ENCODE data around the gene INHA.

INHA gene

GRCh38 chr2:219527472-219527871 is 44.6 kb upstream of the INHA start:
- peaks cover 13% of the 10 kb centered on the region for H4K20me1 ChIP-seq (ENCODE audit: insufficient read depth, low read length)
- no peaks in the 10 kb centered on the region for H3K9me3 ChIP-seq (ENCODE audit: insufficient read depth, low read length, severe bottlenecking)
- no peak overlapping the region for H3K9ac ChIP-seq (ENCODE audit: low read depth, low read length)
- H3K79me2 ChIP-seq (ENCODE audit: insufficient read depth, low read length): no peaks in the 10 kb centered on the region
- H3K27ac ChIP-seq (ENCODE audit: low read length): no peak overlapping the region
- ATAC-seq (ENCODE audit: insufficient read depth, low read depth): no peak
- no peak overlapping the region for H3K4me2 ChIP-seq (ENCODE audit: insufficient read depth, low read length)
- no peaks in the 10 kb centered on the region for H3K4me1 ChIP-seq (ENCODE audit: insufficient read depth, low read length)
- TF ChIP-seq CTCF (IDR thresholded peaks at IDR 0.05; ENCODE audit: borderline replicate concordance, extremely low read depth, low read length, poor library complexity, severe bottlenecking) (no peak), EZH2 (IDR thresholded peaks at IDR 0.05; ENCODE audit: borderline replicate concordance, low read depth, low read length, severe bottlenecking) (no peak)
- no peak overlapping the region for H2AFZ ChIP-seq (ENCODE audit: low read depth, low read length)
- peaks cover 42% of the 10 kb centered on the region for H3K27me3 ChIP-seq (ENCODE audit: insufficient read depth, low read length, poor library complexity)
- no peak for DNase-seq
- H3K4me3 ChIP-seq (ENCODE audit: low read depth in 1 of 2, low read length in 2 of 2): no peak overlapping the region
- H3K36me3 ChIP-seq (ENCODE audit: insufficient read depth, low read length): no peaks in the 10 kb centered on the region

- Histone ChIP-seq H3K4me1 (ENCODE audit: insufficient read depth, low read length) (no peaks in the 10 kb centered on the region), H3K27ac (ENCODE audit: low read length) (no peak overlapping the region), H3K9ac (ENCODE audit: low read depth, low read length) (no peak overlapping the region), H3K4me3 (ENCODE audit: low read depth in 1 of 2, low read length in 2 of 2) (no peak overlapping the region), H4K20me1 (ENCODE audit: insufficient read depth, low read length) (peaks cover 17% of the 10 kb centered on the region), H3K9me3 (ENCODE audit: insufficient read depth, low read length, severe bottlenecking) (no peaks in the 10 kb centered on the region), H3K79me2 (ENCODE audit: insufficient read depth, low read length) (no peaks in the 10 kb centered on the region), H3K4me2 (ENCODE audit: insufficient read depth, low read length) (no peak overlapping the region), H3K27me3 (ENCODE audit: insufficient read depth, low read length, poor library complexity) (peaks cover 44% of the 10 kb centered on the region), H3K36me3 (ENCODE audit: insufficient read depth, low read length) (no peaks in the 10 kb centered on the region), H2AFZ (ENCODE audit: low read depth, low read length) (no peak overlapping the region)
- TF ChIP-seq EZH2 (IDR thresholded peaks at IDR 0.05; ENCODE audit: borderline replicate concordance, low read depth, low read length, severe bottlenecking): no peak
- peak; percentile 94 for TF ChIP-seq CTCF (IDR thresholded peaks at IDR 0.05; ENCODE audit: borderline replicate concordance, extremely low read depth, low read length, poor library complexity, severe bottlenecking)
- DNase-seq: peak; percentile 84
- peak; percentile 98 for ATAC-seq (ENCODE audit: insufficient read depth, low read depth)
Observed at GRCh38 chr2:219530048-219530963, 41.8 kb upstream of the INHA start.

GRCh38 chr2:219531639-219532377 is 40.3 kb upstream of the INHA start:
- Histone ChIP-seq H3K36me3 (ENCODE audit: insufficient read depth, low read length) (no peaks in the 10 kb centered on the region), H3K79me2 (ENCODE audit: insufficient read depth, low read length) (no peaks in the 10 kb centered on the region), H2AFZ (ENCODE audit: low read depth, low read length) (no peak overlapping the region), H3K9me3 (ENCODE audit: insufficient read depth, low read length, severe bottlenecking) (no peaks in the 10 kb centered on the region), H3K4me1 (ENCODE audit: insufficient read depth, low read length) (no peaks in the 10 kb centered on the region), H3K4me2 (ENCODE audit: insufficient read depth, low read length) (no peak overlapping the region), H3K9ac (ENCODE audit: low read depth, low read length) (no peak overlapping the region), H3K27ac (ENCODE audit: low read length) (no peak overlapping the region), H3K27me3 (ENCODE audit: insufficient read depth, low read length, poor library complexity) (peaks cover 29% of the 10 kb centered on the region), H4K20me1 (ENCODE audit: insufficient read depth, low read length) (peaks cover 12% of the 10 kb centered on the region; the same call in 1 of the 2 replicates), H3K4me3 (ENCODE audit: low read depth in 1 of 2, low read length in 2 of 2) (no peak overlapping the region)
- ATAC-seq (ENCODE audit: insufficient read depth, low read depth) (no peak), DNase-seq (no peak)
- TF ChIP-seq EZH2 (IDR thresholded peaks at IDR 0.05; ENCODE audit: borderline replicate concordance, low read depth, low read length, severe bottlenecking) (no peak), CTCF (IDR thresholded peaks at IDR 0.05; ENCODE audit: borderline replicate concordance, extremely low read depth, low read length, poor library complexity, severe bottlenecking) (no peak)

Measured in DND-41 (cell line).